ENCODE data around the gene NKD1.
"Not testable (repeated sequence)": the region's sequence is repeated elsewhere in the genome, so short reads cannot be mapped to it uniquely, and the experiment has no call there.

Gene NKD1

GRCh38 chr16:50519602-50520001 is 28.6 kb upstream of the NKD1 start:
- DNase-seq (ENCODE audit: low spot score) = no peak

- no peak for DNase-seq (ENCODE audit: low spot score)
Measured at GRCh38 chr16:50520451-50521245, 27.5 kb upstream of the NKD1 start.

GRCh38 chr16:50521246-50521900 is 26.8 kb upstream of the NKD1 start:
- DNase-seq (ENCODE audit: low spot score) = no peak

GRCh38 chr16:50522324-50522723 is 25.9 kb upstream of the NKD1 start:
- no peak for DNase-seq (ENCODE audit: low spot score)

- no peak for DNase-seq (ENCODE audit: low spot score)
Measured at GRCh38 chr16:50523710-50524109, 24.5 kb upstream of the NKD1 start.

GRCh38 chr16:50525262-50525661 is 22.9 kb upstream of the NKD1 start:
- DNase-seq (ENCODE audit: low spot score) = no peak

- no peak for DNase-seq (ENCODE audit: low spot score)
Measured at GRCh38 chr16:50525716-50526115, 22.5 kb upstream of the NKD1 start.

- DNase-seq (ENCODE audit: low spot score) = no peak
Measured at GRCh38 chr16:50526249-50526648, 21.9 kb upstream of the NKD1 start.

GRCh38 chr16:50526796-50527195 is 21.4 kb upstream of the NKD1 start:
- DNase-seq (ENCODE audit: low spot score) = no peak

GRCh38 chr16:50528820-50529219 is 19.4 kb upstream of the NKD1 start:
- DNase-seq (ENCODE audit: low spot score) = no peak

GRCh38 chr16:50529334-50529733 is 18.9 kb upstream of the NKD1 start:
- DNase-seq (ENCODE audit: low spot score) = no peak

- no peak for DNase-seq (ENCODE audit: low spot score)
Measured at GRCh38 chr16:50530277-50531236, 17.6 kb upstream of the NKD1 start.

- no peak for DNase-seq (ENCODE audit: low spot score)
Measured at GRCh38 chr16:50531359-50531758, 16.8 kb upstream of the NKD1 start.

GRCh38 chr16:50531901-50532300 is 16.3 kb upstream of the NKD1 start:
- no peak for DNase-seq (ENCODE audit: low spot score)

GRCh38 chr16:50532576-50532975 is 15.6 kb upstream of the NKD1 start:
- no peak for DNase-seq (ENCODE audit: low spot score)

- DNase-seq (ENCODE audit: low spot score) = no peak
Measured at GRCh38 chr16:50533317-50533716, 14.9 kb upstream of the NKD1 start.

- no peak for DNase-seq (ENCODE audit: low spot score)
Measured at GRCh38 chr16:50534091-50534490, 14.1 kb upstream of the NKD1 start.

- DNase-seq (ENCODE audit: low spot score) = no peak
Measured at GRCh38 chr16:50534556-50534955, 13.6 kb upstream of the NKD1 start.

GRCh38 chr16:50534958-50535357 is 13.2 kb upstream of the NKD1 start:
- DNase-seq (ENCODE audit: low spot score) = no peak

GRCh38 chr16:50535506-50536257 is 12.5 kb upstream of the NKD1 start:
- DNase-seq (ENCODE audit: low spot score) = no peak

GRCh38 chr16:50536258-50536645 is 11.9 kb upstream of the NKD1 start:
- not testable (repeated sequence) for DNase-seq (ENCODE audit: low spot score)
